Calu3 (cell line): ENCODE data around the gene TGIF2. TPM values are rescaled to one million over a fixed set of nuclear protein-coding genes. Genes with fewer than 3 reads are reported as not detected.
A peak's percentile ranks its signal among the peaks of the same experiment; 100 is the strongest.

Experiments
- BruUV-seq: library from RNA; stranded (reverse); fragments of 400-500 nt; replicated peaks from 2 replicates; lab custom pipeline; 2021; lab: Mats Ljungman, UMichigan
- CTCF ChIA-PET: fragments of 300-600 bp; sonication (Branson Sonifier 250); formaldehyde crosslinking; loops from one replicate; lab custom pipeline; 2022; ENCODE audit warnings: antibody characterized with exemption; lab: Charles Lee
- DNase-seq: peaks from one replicate; pipeline ENCODE4 v3.0.0; 2022
- H3K27ac Mint-ChIP-seq: one replicate; pipeline ENCODE4 v1.8.0; 2022; ENCODE audit warnings: mixed read lengths; ENCODE audit not compliant: unreplicated experiment
- H3K27me3 Mint-ChIP-seq: one replicate; pipeline ENCODE4 v1.8.0; 2022; ENCODE audit warnings: mixed read lengths; ENCODE audit not compliant: unreplicated experiment
- H3K36me3 Mint-ChIP-seq: one replicate; pipeline ENCODE4 v1.8.0; 2022; ENCODE audit warnings: mild to moderate bottlenecking, moderate library complexity, mixed read lengths; ENCODE audit not compliant: insufficient read depth, unreplicated experiment
- H3K4me1 Mint-ChIP-seq: one replicate; pipeline ENCODE4 v1.8.0; 2022; ENCODE audit warnings: mild to moderate bottlenecking, low read depth, mixed read lengths; ENCODE audit not compliant: unreplicated experiment
- H3K4me3 Mint-ChIP-seq: one replicate; pipeline ENCODE4 v1.8.0; 2022; ENCODE audit warnings: mild to moderate bottlenecking, low read depth, moderate library complexity, mixed read lengths; ENCODE audit not compliant: unreplicated experiment
- H3K9me3 Mint-ChIP-seq: one replicate; pipeline ENCODE4 v1.8.0; 2022; ENCODE audit warnings: low read depth, mixed read lengths; ENCODE audit not compliant: unreplicated experiment
- intact Hi-C: fragments of 100-400 bp; cut with micrococcal nuclease; formaldehyde crosslinking; loops from one replicate; pipeline ENCODE4 v1.10.0; 2022; ENCODE audit not compliant: unreplicated experiment
- total RNA-seq: library from RNA; stranded (reverse); gene quantifications from 2 replicates; pipeline ENCODE4 v1.2.3, GENCODE V29; 2022
- TF ChIP-seq, protein P1 (sequence below): fragments of 200-600 bp; IDR thresholded peaks from one replicate; pipeline ENCODE4 v1.8.0; 2022; ENCODE audit warnings: antibody characterized with exemption; ENCODE audit not compliant: unreplicated experiment

The TGIF2 gene
- total RNA-seq, 1 experiment from 2014 or later: 39.4 TPM

DNA sequence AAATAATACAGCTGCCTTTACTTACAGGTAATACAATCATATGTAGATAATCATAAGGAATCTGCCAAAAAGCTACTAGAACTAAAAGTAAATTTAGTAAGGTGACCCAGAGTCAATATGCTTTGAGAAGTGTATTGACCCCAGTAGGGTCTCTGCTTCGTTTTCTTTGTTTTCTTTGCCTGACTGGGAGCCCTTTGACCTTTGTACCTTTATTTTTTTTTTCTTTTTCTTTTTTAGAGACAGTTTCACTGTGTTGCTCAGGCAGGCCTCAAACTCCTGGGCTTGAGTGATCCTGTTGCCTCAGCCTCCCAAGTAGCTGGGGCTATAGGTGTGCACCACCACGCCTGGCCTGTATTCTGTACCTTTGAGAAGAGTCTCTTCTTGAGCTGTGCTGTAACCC, 50.0 kb downstream of the TGIF2 start:
- no peaks in the 10 kb centered on the region for H3K27me3 Mint-ChIP-seq
- no peak for DNase-seq
- H3K9me3 Mint-ChIP-seq: no peaks in the 10 kb centered on the region
- H3K4me3 Mint-ChIP-seq: no peak overlapping the region
- H3K4me1 Mint-ChIP-seq: peaks cover 18% of the 10 kb centered on the region
- no peak overlapping the region for H3K27ac Mint-ChIP-seq
- H3K36me3 Mint-ChIP-seq: no peaks in the 10 kb centered on the region
- no TSS peak for BruUV-seq
- TF ChIP-seq, protein P1, sequence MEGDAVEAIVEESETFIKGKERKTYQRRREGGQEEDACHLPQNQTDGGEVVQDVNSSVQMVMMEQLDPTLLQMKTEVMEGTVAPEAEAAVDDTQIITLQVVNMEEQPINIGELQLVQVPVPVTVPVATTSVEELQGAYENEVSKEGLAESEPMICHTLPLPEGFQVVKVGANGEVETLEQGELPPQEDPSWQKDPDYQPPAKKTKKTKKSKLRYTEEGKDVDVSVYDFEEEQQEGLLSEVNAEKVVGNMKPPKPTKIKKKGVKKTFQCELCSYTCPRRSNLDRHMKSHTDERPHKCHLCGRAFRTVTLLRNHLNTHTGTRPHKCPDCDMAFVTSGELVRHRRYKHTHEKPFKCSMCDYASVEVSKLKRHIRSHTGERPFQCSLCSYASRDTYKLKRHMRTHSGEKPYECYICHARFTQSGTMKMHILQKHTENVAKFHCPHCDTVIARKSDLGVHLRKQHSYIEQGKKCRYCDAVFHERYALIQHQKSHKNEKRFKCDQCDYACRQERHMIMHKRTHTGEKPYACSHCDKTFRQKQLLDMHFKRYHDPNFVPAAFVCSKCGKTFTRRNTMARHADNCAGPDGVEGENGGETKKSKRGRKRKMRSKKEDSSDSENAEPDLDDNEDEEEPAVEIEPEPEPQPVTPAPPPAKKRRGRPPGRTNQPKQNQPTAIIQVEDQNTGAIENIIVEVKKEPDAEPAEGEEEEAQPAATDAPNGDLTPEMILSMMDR: no peak
- intact Hi-C loops: no loop called here
- CTCF ChIA-PET: interaction anchor here (1.2 kb wide), 1 partner anchor 9 kb away, joined by 5 read pairs; no protein-coding TSS in a partner anchor

DNA sequence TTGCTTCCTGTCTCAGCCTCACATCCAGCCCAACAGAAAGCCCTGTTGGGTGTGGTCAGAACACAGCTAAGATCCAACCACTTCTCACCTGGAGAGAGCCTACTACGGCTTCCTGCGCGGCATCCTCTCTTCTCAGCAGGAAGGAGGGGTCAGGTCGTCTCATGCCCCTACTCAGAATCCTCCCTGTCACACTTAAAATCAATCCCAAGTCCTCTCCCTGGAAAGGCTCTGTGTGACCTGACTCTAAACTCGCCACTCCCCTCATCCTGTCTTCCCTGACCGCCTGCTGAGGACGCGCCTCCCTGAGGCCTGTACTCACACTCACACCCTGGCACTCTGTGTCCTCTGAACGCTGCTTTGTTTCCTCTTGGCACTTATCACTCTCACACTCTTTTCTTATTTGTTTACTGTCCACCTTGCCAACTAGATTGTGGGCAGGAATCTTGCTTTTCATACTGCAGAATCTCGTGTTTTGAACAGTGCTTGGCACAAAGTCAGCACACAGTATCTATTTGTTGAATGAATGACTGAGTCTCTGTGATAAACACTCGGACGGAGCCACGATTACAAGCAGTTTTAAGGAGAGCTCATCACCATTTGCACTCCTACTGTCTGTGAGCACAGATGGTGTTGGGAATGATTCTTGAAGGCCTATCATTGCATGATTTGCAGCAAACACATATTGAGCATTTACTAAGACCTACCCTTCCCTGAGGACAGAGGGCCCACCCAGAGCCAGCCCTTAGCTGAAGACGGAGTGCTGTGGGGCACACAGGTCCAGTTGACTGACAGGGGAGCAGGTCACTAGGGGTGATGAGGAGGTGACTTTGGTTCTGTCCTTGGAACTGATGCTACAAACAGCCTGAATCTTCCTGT, 50.9 kb downstream of the TGIF2 start:
- BruUV-seq: no TSS peak
- TF ChIP-seq, protein P1: no peak
- CTCF ChIA-PET: interaction anchor here (0.7 to 1.3 kb wide), 3 partner anchors 10 to 135 kb away, joined by 3 to 5 read pairs (median 3); no protein-coding TSS in a partner anchor
- Mint-ChIP-seq H3K27me3 (no peaks in the 10 kb centered on the region), H3K4me1 (peaks cover 18% of the 10 kb centered on the region), H3K9me3 (no peaks in the 10 kb centered on the region), H3K36me3 (no peaks in the 10 kb centered on the region), H3K4me3 (no peak overlapping the region), H3K27ac (peak overlapping the region; percentile 34)
- intact Hi-C loops: no loop called here
- DNase-seq: peak; percentile 68

DNA sequence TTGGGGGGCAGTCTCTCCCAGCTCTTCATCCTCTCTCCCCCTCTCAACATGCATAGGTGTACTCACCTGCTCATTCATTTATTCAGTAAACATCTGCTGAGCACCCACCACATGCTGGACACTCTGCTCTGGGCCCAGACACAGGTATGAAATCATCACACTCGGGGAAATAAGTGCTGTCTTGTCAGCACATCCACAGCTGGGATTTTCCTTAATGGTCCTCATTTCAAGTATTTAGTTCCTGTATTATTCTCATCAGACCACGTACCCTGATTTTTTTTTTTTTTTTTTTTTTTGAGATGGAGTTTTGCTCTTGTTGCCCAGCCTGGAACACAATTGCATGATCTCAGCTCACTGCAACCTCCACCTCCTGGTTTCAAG, 51.5 kb downstream of the TGIF2 start:
- intact Hi-C loops: no loop called here
- Mint-ChIP-seq H3K9me3 (no peaks in the 10 kb centered on the region), H3K36me3 (no peaks in the 10 kb centered on the region), H3K27ac (no peak overlapping the region), H3K27me3 (no peaks in the 10 kb centered on the region), H3K4me1 (peaks cover 18% of the 10 kb centered on the region), H3K4me3 (no peak overlapping the region)
- BruUV-seq: no TSS peak
- no peak for DNase-seq
- TF ChIP-seq, protein P1: no peak
- CTCF ChIA-PET: interaction anchor here (0.7 to 1.3 kb wide), 2 partner anchors 12 to 134 kb away, joined by 3 read pairs; no protein-coding TSS in a partner anchor

DNA sequence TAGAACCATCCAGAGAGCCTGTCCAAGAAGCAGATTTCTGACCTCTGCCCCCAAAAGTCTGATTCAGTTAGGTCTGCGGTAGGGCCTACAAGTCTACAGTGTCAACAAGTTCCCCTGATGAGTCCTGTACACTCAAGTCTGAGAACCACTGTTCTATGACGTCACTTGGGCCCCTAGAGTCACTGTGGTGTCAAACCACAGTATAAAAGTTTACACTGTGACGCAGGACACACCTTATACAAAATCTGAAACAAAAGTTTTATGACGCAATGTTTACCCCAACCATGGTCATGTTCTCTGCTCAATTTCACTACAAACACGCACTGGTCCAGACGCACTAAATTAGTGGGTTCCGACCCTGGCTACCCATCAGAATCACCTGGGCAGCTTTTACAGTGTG, 54.7 kb downstream of the TGIF2 start:
- CTCF ChIA-PET: interaction anchor here (0.5 to 0.6 kb wide), 2 partner anchors 82 to 472 kb away, joined by 4 read pairs; no protein-coding TSS in a partner anchor
- H3K4me3 Mint-ChIP-seq: no peak overlapping the region
- H3K4me1 Mint-ChIP-seq: peaks cover 18% of the 10 kb centered on the region
- intact Hi-C loops: no loop called here
- no peak for DNase-seq
- H3K27me3 Mint-ChIP-seq: no peaks in the 10 kb centered on the region
- no TSS peak for BruUV-seq
- H3K36me3 Mint-ChIP-seq: no peaks in the 10 kb centered on the region
- H3K9me3 Mint-ChIP-seq: no peaks in the 10 kb centered on the region
- no peak overlapping the region for H3K27ac Mint-ChIP-seq
- TF ChIP-seq, protein P1: no peak
